GM19099 (cell line): ENCODE measurements around the gene RSRP1.

Experiments used
- POLR2A ChIP-seq: IDR thresholded peaks from 3 replicates; pipeline ENCODE4 v1.6.1; 2011; ENCODE audit warnings: low read depth; ENCODE audit not compliant: insufficient read length; ENCODE audit errors: extremely low read depth

RSRP1 gene

DNA sequence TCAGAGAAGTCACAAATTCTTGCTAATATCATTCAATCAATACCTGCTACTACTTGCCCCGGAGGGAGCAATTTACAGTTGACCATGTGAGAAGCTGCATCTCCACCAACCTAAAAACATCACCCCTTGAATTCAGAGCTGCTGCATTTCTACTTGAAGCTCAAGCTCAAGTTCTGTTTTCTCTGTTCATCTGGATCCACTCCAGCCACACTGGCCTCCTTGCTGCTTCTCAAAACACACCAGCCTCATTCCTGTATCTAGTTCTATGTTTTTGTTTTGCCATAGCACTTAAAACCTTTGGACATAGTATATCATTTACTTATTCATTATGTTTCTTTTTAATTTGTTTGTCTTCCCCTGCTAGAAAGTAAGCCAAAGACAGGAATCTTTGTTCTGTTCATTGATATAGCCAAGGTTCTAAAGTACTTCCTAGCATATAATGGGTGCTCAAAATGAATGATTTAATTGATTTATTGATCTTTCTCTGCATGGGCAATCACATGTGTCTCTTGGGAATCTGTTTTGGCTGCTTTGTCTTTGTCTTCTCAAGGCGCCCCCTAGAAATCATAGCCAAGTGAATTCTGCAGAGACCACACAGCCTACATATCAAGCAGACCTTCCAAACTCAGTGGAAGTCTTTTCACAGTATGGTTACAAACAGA is 38.6 kb downstream of the RSRP1 start:
- TF ChIP-seq POLR2A, result no peak

- TF ChIP-seq POLR2A, result no peak
These were observed 39.2 kb downstream of the RSRP1 start for GRCh38 chr1:25208092-25208491.

DNA sequence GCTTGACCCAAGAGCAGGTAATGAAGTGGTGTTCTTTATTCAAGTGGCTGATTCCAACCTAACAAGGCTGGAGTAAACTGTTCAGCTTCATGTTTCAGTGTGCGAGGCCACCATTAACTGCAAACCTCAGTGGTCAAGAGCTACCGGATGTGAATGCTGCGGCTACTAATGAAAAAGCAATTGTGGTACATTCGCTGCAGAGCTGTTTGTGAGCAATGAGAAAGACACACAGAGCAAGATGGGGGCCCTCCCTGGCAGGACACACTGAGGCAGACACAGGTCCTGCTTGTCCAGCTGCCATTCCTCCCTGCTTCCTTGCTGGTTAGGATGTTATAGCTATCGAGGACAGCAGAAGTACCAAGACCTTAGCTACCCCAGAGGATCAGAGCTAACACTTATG is 41.1 kb downstream of the RSRP1 start:
- no peak for TF ChIP-seq POLR2A

DNA sequence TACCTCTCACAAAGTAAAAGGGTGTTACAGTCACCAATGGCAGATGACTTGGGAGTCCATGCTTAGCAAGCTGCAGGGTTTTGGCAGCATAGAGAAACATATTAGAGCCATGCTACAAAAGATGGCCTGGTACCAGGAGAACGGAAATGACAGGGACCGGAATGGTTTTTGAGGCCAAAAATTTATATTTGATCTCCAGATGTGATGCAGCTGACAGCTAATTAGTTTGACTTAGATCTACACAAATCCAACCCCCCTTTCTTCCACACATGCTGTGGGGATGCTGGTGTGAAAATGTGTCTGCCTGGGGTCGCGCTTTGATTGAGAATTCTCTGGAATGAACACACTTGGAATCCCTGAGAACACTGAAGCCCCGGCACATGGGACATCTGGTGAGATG is 41.5 kb downstream of the RSRP1 start:
- no peak for TF ChIP-seq POLR2A

GRCh38 chr1:25204797-25205480 is 42.3 kb downstream of the RSRP1 start:
- no peak for TF ChIP-seq POLR2A

GRCh38 chr1:25201006-25201405 is 46.2 kb downstream of the RSRP1 start:
- no peak for TF ChIP-seq POLR2A

DNA sequence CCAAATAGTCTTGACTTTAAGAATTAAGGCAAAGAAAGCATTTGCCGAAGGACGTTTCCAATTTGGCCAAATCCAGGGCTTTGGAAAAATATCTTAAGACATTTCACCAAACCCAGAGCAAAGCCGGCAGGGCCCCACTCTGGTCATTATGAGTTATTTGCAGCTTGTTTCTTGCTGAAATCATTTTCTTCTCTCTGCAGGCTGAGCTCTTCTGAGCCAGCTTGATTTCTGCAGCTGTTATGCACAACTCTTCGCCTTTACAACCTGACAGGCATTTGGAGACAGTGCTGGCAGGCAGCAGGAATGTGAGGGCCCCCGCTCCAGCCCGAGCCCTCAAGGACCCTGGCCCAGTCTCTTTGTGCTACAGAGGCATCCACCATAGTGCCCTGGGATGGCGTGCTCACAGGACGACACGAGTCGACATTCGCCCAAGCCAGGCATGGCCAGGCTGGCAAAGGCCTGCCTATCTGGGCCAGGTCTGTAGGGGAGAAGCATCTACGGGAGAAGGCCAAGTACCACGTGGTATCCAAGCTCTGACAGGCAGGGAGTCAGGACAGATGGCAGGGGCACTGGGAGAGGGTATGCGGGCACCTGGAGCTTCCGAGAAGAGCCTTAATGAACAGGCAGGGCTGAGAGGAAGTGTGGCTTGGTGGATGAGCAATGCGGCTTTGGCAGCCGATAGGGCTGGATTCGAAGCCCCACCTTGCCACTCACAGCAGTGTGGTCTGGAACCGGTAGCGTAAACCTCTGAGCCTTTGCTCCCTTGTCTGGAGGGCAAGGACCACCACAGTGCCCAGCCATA is 47.2 kb downstream of the RSRP1 start:
- TF ChIP-seq POLR2A, result no peak

DNA sequence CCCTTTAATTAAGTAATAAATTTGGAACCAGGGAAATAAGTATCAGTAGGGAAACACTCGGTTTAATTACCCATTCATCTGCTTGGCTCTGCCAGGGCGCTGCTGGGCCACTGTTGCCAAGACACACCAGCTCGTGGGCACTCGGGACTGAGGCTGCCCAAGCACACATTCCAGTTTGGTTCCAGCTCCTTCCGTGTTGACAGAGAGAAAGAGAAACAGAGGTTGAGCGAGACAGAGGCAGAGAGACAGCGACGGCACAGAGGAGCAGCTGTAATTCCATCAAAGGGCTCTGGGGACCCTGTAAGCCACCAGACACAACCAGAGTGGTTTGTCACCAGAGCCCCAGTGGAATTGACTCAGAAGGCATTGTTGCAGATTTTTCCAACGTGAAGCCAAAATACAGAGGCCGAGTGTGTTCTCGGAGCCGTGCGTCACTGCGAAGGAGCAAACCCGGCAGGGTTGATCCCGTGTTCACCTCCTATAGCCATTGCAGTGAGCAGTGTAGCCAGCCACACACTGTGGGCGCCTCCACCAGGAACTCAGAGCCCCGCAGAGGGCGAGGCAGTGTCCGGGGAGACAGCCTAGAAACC is 48.5 kb downstream of the RSRP1 start:
- no peak for TF ChIP-seq POLR2A

DNA sequence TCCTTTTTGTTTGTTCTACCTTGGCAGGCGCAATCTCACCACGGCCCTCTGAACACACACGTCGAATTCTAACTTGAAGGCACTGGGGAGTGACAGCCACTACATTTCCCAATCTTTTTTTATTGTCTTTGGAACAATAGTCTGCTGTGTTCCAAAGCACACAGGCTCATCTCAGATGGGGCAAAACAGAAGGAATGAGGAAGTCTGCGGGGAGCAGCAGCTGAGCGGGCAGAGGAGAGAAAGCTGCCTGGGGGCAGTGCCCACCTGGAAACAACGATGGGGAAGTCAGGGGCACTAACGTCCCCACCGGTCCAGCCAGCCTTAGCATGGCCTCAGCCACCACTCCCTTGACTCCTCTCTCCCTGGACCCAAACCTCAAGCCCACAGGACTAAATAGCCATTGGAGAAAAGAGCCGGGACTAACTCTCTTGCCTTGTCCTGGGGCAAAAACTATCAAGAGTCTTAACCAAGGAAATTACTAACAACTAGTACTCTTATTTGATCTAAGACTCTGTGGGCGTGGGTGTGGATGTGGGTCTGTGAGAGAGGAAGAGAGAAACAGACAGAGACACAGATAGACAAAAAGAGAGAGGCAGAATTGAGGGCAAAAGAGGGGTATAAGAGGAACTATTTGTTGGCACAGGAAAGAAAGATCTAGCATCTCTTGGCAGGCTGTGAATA is 49.1 kb downstream of the RSRP1 start:
- TF ChIP-seq POLR2A, result no peak

GRCh38 chr1:25197235-25197975 is 49.8 kb downstream of the RSRP1 start:
- no peak for TF ChIP-seq POLR2A

GRCh38 chr1:25196830-25197229 is 50.4 kb downstream of the RSRP1 start:
- no peak for TF ChIP-seq POLR2A

DNA sequence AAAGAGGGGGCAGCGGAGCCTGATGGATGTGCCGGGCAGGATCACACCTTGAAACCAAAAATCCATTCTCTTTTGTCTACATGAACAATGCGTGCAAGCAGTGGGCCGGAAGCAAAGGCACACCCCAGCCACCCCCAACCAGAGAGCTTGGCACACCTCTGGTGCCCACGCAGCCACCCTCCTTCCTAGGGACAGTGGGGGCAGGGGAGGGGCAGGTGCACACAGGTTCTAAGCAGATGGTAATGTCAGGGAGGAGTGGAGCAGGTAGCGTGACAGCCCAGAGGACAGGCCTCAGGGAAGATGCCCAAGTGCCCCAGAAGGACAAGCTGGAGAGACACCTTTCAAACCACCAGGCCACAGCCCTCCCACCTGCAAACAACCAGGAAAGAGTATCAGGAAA is 51.4 kb downstream of the RSRP1 start:
- TF ChIP-seq POLR2A, result no peak

GRCh38 chr1:25194572-25195020 is 52.7 kb downstream of the RSRP1 start:
- no peak for TF ChIP-seq POLR2A

DNA sequence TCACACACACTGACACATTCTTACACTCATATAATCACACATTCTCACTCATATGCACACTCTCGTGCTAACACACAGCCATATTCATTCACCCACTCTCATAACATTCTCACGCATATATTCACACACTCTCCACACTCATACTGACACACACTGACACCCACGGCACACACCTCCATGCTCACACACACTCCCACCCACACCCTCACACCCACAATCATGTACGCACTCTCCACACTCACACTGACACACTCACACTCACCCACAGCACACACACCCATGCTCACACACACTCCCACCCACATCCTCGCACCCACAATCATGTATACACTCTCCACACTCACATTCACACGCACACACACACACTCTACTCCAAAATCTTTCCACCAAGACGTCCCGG is 53.2 kb downstream of the RSRP1 start:
- TF ChIP-seq POLR2A, result no peak
